CD14-positive monocyte (primary cell): Measurements from ENCODE around the gene PRKAB1. TPM values are rescaled to one million over a fixed set of nuclear protein-coding genes. Genes with fewer than 3 reads are reported as not detected.
A peak's percentile ranks its signal among the peaks of the same experiment; 100 is the strongest.

Experiments used
- DNase-seq, 3 donors: peaks; one replicate each; pipeline ENCODE4 v3.0.0-alpha.2; 2011 to 2022
- H2AFZ ChIP-seq: 2 replicates; pipeline ENCODE4 v1.6.0; 2012; ENCODE audit warnings: mild to moderate bottlenecking, low read depth, low read length, inconsistent platforms; ENCODE audit not compliant: insufficient read depth, poor library complexity, severe bottlenecking
- H3K27ac ChIP-seq, 2 donors: 1 replicate in 1 of 2; 2 replicates in 1 of 2; pipeline ENCODE4 v1.5.1; 2012 to 2013; ENCODE audit warnings: low read length in 2 of 2, control low read depth in 1 of 2, inconsistent platforms in 1 of 2, low read depth in 1 of 2, mild to moderate bottlenecking in 1 of 2
- H3K27me3 ChIP-seq, 2 donors: one replicate each; pipeline versions ENCODE4 v1.6.0 to v1.6.1; 2011 to 2013; ENCODE audit warnings: low read length in 2 of 2; ENCODE audit not compliant: control insufficient read depth in 2 of 2, insufficient read depth in 2 of 2
- H3K36me3 ChIP-seq, 2 donors: replicated peaks in 1 of 2; 1 replicate in 1 of 2; 2 replicates in 1 of 2; pipeline versions ENCODE4 v1.5.1 to v1.6.1; 2012 to 2013; ENCODE audit warnings: low read length in 2 of 2, control low read depth in 1 of 2, inconsistent platforms in 1 of 2, mild to moderate bottlenecking in 1 of 2; ENCODE audit not compliant: insufficient read depth in 2 of 2, control insufficient read depth in 1 of 2
- H3K4me1 ChIP-seq, 2 donors: 1 replicate in 1 of 2; 2 replicates in 1 of 2; pipeline versions ENCODE4 v1.5.1 to v1.6.1; 2012 to 2013; ENCODE audit warnings: low read length in 2 of 2, control low read depth in 1 of 2, inconsistent platforms in 1 of 2, mild to moderate bottlenecking in 1 of 2, moderate library complexity in 1 of 2; ENCODE audit not compliant: insufficient read depth in 2 of 2, control insufficient read depth in 1 of 2
- H3K4me2 ChIP-seq: replicated peaks from 2 replicates; pipeline ENCODE3; 2012; ENCODE audit warnings: low read length, moderate library complexity, mild to moderate bottlenecking; ENCODE audit not compliant: poor library complexity, severe bottlenecking; ENCODE audit errors: extremely low read depth
- H3K4me3 ChIP-seq, 3 experiments: fragments of 200-600 bp in 1 of 3; sonication (generic) in 1 of 3; replicated peaks in 1 of 3; 1 replicate in 2 of 3; 2 replicates in 1 of 3; pipeline ENCODE4 v1.5.1; 2011 to 2013; ENCODE audit warnings: low read length in 3 of 3, mild to moderate bottlenecking in 3 of 3, control low read depth in 2 of 3, low read depth in 2 of 3, inconsistent platforms in 1 of 3, moderate library complexity in 1 of 3
- H3K79me2 ChIP-seq: 2 replicates; pipeline ENCODE4 v1.6.0; 2012; ENCODE audit warnings: mild to moderate bottlenecking, control low read depth, inconsistent platforms, low read length, moderate library complexity; ENCODE audit not compliant: insufficient read depth
- H3K9ac ChIP-seq: 2 replicates; pipeline ENCODE4 v1.6.0; 2017; ENCODE audit warnings: low read length, mild to moderate bottlenecking; ENCODE audit not compliant: insufficient read depth, poor library complexity, severe bottlenecking
- H3K9me3 ChIP-seq, 2 donors: replicated peaks in 1 of 2; 1 replicate in 1 of 2; 2 replicates in 1 of 2; pipeline versions ENCODE4 v1.5.1 to v1.6.1; 2012 to 2013; ENCODE audit warnings: low read length in 2 of 2, control low read depth in 1 of 2; ENCODE audit not compliant: control insufficient read depth in 1 of 2, insufficient read depth in 1 of 2
- H4K20me1 ChIP-seq: 2 replicates; pipeline ENCODE4 v1.6.0; 2012; ENCODE audit warnings: mild to moderate bottlenecking, low read length, control low read depth, moderate library complexity; ENCODE audit not compliant: insufficient read depth
- H3K27ac Mint-ChIP-seq, 7 donors: one replicate each; pipeline ENCODE4 v1.8.0; 2020; ENCODE audit warnings: mild to moderate bottlenecking in 7 of 7, mixed read lengths in 7 of 7, moderate library complexity in 6 of 7, inconsistent platforms in 2 of 7
- H3K27me3 Mint-ChIP-seq, 3 donors: one replicate each; pipeline ENCODE4 v1.8.0; 2021 to 2022; ENCODE audit warnings: low read depth in 3 of 3, mild to moderate bottlenecking in 3 of 3, mixed read lengths in 3 of 3, moderate library complexity in 3 of 3, inconsistent platforms in 1 of 3
- H3K36me3 Mint-ChIP-seq, 2 donors: one replicate each; pipeline ENCODE4 v1.8.0; 2020; ENCODE audit warnings: mixed read lengths in 2 of 2, inconsistent platforms in 1 of 2, mild to moderate bottlenecking in 1 of 2
- H3K4me1 Mint-ChIP-seq: one replicate; pipeline ENCODE4 v1.8.0; 2020; ENCODE audit warnings: mild to moderate bottlenecking, mixed read lengths
- H3K4me3 Mint-ChIP-seq, 2 donors: one replicate each; pipeline ENCODE4 v1.8.0; 2020; ENCODE audit warnings: mild to moderate bottlenecking in 2 of 2, mixed read lengths in 2 of 2, moderate library complexity in 1 of 2
- H3K9me3 Mint-ChIP-seq, 7 donors: one replicate each; pipeline ENCODE4 v1.8.0; 2020 to 2022; ENCODE audit warnings: mixed read lengths in 7 of 7, mild to moderate bottlenecking in 6 of 7, moderate library complexity in 6 of 7, inconsistent platforms in 2 of 7
- WGBS: methylation state at CpG from one replicate; pipeline ENCODE4 v1.1.5; 2013; ENCODE audit warnings: missing lambda C conversion rate; ENCODE audit not compliant: insufficient coverage; 5-methylcytosine and 5-hydroxymethylcytosine counted together
- intact Hi-C, 2 donors: fragments of 100-400 bp; cut with micrococcal nuclease; formaldehyde crosslinking; loops; one replicate each; pipeline versions ENCODE4 v1.15.0 to v1.15.1; 2023
- polyA plus RNA-seq, 3 donors: library from polyadenylated mRNA; depleted of rRNA in 1 of 3; unstranded in 2 of 3; stranded (reverse) in 1 of 3; fragments of 300-500 nt in 2 of 3; fragments of >200 nt in 1 of 3; fragmentation: Illumina TruSeq in 2 of 3; gene quantifications; 1 replicate in 2 of 3; 2 replicates in 1 of 3; pipeline ENCODE4 v1.2.3, GENCODE V29; 2012 to 2021
- TF ChIP-seq, protein P1 (sequence below): fragments of 200-600 bp; IDR thresholded peaks from one replicate; pipeline ENCODE4 v1.8.0; 2022; ENCODE audit warnings: antibody characterized with exemption, mild to moderate bottlenecking

Gene PRKAB1
- polyA plus RNA-seq, 3 donors = 20.5 to 35.9 (median 23.0) TPM

DNA sequence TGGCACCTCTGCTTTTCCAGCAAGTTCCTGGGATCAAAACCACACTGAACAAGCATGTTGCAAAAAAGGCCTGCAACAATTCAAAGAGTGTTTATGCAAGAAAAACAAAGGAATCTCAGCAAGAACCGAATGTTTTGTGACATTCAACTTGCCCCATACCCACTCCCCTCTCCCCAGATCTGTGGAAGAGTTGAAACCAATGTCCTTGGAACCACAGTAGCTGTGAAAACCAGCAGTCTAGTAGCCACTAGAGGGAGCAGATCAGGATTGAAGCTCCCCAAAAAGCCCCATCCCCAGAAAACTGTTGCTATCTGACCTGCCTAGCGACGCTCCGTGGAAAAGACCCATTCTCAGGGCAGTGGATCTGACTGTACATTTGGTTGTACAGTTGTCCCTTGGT, 27.1 kb downstream of the PRKAB1 start:
- Histone ChIP-seq H4K20me1 (no peaks in the 10 kb centered on the region), H2AFZ (no peak overlapping the region), H3K9ac (no peak overlapping the region), H3K36me3 (peaks cover 20 to 83% of the 10 kb centered on the region in 2 donors), H3K4me2 (no peak overlapping the region), H3K9me3 (no peaks in the 10 kb centered on the region), H3K27ac (no peak overlapping the region), H3K4me1 (no peaks in the 10 kb centered on the region), H3K4me3 (no peak overlapping the region), H3K27me3 (no peaks in the 10 kb centered on the region), H3K79me2 (no peaks in the 10 kb centered on the region)
- TF ChIP-seq, protein P1, sequence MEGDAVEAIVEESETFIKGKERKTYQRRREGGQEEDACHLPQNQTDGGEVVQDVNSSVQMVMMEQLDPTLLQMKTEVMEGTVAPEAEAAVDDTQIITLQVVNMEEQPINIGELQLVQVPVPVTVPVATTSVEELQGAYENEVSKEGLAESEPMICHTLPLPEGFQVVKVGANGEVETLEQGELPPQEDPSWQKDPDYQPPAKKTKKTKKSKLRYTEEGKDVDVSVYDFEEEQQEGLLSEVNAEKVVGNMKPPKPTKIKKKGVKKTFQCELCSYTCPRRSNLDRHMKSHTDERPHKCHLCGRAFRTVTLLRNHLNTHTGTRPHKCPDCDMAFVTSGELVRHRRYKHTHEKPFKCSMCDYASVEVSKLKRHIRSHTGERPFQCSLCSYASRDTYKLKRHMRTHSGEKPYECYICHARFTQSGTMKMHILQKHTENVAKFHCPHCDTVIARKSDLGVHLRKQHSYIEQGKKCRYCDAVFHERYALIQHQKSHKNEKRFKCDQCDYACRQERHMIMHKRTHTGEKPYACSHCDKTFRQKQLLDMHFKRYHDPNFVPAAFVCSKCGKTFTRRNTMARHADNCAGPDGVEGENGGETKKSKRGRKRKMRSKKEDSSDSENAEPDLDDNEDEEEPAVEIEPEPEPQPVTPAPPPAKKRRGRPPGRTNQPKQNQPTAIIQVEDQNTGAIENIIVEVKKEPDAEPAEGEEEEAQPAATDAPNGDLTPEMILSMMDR = no peak
- Mint-ChIP-seq H3K4me1 (peaks cover 5% of the 10 kb centered on the region), H3K36me3 (peaks cover 40 to 70% of the 10 kb centered on the region in 2 donors), H3K27ac (no peak overlapping the region), H3K27me3 (no peaks in the 10 kb centered on the region), H3K9me3 (no peaks in the 10 kb centered on the region), H3K4me3 (no peak overlapping the region)
- DNase-seq = no peak
- 86% methylated on average over 1 of the region's 4 CpGs for WGBS
- intact Hi-C loops = no loop called here

DNA sequence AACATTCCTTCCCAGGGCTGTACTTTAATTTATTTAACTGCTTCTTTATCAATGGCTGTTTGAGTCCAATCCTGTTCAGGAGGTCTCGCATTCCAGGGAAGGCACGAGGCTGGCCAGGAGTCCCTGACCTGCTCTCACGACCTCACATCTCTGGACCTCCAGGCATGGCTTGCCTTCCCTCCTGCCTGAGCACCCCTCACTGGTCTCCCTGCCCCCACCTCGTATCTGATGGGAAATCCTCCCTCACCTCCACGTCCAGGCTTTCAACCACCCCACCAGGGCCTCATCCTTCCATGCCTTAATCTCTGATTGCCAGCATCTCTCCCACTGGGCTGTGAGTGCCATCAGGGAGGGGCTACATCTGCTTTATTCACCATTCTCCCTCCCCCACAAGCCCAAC, 29.0 kb downstream of the PRKAB1 start:
- Histone ChIP-seq H3K4me2 (no peak overlapping the region), H3K79me2 (no peaks in the 10 kb centered on the region), H3K9me3 (no peaks in the 10 kb centered on the region), H3K36me3 (peaks cover 28 to 80% of the 10 kb centered on the region in 2 donors), H3K4me3 (no peak overlapping the region), H2AFZ (no peak overlapping the region), H4K20me1 (no peaks in the 10 kb centered on the region), H3K27ac (no peak overlapping the region), H3K9ac (no peak overlapping the region), H3K4me1 (no peaks in the 10 kb centered on the region), H3K27me3 (no peaks in the 10 kb centered on the region)
- Mint-ChIP-seq H3K36me3 (peaks cover 45 to 71% of the 10 kb centered on the region in 2 donors), H3K4me1 (peaks cover 5% of the 10 kb centered on the region), H3K9me3 (no peaks in the 10 kb centered on the region), H3K27ac (peak overlapping the region in 2 of 7 donors; percentile 2 to 48), H3K27me3 (peaks cover 0 to 3% (median 0%) of the 10 kb centered on the region in 3 donors), H3K4me3 (no peak overlapping the region)
- WGBS = 86% methylated on average over 5 of the region's 5 CpGs
- intact Hi-C loops = no loop called here
- no peak for DNase-seq
- TF ChIP-seq, protein P1 = no peak
